Raji (cell line): ENCODE results near the gene NOVA2.

Experiments
- POLR2A ChIP-seq: IDR thresholded peaks from 2 replicates; pipeline ENCODE4 v1.6.1; 2011; ENCODE audit warnings: low read depth, low read length, control low read depth; ENCODE audit not compliant: insufficient read depth

Gene NOVA2

DNA sequence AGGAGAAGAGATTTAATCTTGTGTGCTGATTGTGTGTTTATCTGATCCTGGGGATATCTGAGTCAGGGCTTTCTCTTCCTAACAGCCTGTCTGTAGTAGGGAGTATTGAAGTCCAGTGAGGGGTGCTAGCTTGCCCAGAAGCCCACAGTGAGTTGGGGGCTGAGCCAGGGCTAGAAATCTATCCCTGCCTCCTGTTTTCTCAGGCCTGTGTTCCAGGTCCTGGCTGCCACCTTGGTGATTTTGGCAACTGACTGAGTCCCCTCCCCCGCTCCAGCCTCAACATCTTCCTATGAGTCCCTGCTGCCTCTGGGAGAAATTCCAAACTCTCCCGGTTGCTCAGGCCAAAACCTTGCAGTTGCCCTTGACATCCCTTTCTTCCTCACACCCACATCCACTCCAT lies 7.7 kb upstream of the NOVA2 start:
- no peak for TF ChIP-seq POLR2A

DNA sequence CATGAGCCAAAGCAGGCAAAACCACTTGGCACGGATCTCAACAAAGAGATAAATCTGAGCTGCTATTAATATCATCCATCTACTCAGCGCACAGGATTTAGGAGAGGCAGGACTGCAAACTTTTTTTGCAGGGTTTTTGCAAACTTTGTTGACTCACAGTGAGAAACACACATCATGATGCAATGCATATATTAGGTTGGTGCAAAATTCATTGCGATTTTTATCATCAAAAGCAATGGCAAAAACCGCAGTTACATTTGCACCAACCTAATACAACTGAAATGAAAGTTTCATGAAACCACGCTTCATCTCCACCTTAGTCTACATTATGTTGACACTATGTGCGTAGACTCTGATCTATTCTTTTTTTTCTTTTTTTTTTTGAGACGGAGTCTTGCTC lies 4.5 kb upstream of the NOVA2 start:
- no peak for TF ChIP-seq POLR2A

DNA sequence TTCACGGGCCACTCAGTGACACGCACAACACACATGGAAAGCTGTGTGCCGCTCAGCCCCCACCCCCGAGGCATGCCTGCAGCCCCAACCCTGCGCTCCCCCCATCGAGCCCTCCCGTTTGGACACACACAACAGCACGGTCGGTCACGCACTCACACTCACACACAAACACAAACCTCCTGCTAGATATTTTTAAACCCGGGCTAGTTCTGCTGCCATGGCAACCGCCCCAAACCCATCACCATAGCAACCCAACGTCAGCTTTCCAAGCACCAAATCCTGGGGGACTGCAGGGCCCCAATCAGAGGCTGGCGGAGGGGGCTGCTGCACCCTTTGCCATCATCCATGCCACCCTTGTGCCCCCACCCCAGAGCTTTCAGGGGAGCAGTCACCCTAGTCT lies 2.5 kb upstream of the NOVA2 start:
- no peak for TF ChIP-seq POLR2A

DNA sequence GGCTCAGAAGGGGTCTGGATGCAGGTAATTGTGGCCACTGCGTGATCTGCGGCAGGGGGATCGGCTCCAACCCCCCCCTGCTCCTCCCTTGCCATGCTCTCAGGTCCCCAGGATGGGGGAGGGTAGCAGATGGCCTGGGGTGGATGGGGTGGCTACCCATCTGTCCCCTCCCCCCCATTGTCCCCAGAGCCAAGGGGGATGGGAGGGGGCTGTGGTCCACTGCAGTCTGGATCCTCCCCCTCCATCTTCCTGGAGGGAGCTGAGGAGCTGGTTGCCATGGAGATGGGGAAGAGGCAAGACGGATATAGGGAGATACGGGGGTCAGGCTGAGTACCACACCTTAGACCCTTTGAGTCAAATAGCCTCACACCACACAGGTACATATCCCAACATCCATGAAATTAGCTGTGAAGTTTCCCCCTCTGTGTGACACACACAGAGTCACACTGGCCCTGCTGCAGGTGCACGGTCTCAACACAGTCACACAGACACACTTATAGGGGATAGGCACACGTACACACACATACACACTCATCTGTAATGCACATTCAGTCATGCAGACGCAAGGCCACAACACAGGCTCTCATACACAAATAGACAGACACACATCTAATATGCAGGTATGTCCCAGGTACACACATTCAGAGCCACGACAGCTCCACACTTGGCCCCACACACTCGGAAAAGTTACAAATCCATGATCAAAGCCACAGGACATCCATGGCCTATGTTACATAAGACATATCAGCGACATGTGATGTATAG lies 1.8 kb upstream of the NOVA2 start:
- no peak for TF ChIP-seq POLR2A

DNA sequence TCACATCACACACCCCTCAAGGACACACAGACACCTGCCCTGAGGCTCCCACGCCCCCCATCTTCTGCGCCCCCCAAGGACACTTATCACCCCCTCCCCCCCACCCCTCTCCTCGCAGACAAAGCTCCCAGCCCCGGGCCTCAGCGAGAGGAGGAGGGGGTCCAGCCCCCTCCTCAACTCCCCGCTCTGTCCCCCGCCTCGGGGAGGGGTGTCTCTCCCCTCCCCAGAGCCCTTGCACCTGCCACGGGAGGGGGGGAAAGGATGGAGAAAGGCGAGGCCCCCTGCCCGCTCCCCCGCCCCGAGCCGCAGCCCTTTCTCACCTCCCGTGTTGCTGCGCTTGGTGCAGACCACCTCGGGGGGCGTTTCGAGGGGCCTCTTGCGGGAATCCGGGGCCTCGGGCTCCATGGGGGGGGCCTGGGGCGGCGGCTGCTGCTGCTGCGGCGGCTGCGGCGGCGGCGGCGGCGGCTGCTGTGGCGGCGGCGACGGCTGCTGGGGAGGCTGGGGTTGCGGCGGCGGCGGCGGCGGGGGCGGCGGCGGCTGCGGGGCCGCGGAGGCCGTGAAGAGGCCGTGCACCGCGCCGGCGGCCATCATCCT lies 621 bp downstream of the NOVA2 start:
- TF ChIP-seq POLR2A = no peak

DNA sequence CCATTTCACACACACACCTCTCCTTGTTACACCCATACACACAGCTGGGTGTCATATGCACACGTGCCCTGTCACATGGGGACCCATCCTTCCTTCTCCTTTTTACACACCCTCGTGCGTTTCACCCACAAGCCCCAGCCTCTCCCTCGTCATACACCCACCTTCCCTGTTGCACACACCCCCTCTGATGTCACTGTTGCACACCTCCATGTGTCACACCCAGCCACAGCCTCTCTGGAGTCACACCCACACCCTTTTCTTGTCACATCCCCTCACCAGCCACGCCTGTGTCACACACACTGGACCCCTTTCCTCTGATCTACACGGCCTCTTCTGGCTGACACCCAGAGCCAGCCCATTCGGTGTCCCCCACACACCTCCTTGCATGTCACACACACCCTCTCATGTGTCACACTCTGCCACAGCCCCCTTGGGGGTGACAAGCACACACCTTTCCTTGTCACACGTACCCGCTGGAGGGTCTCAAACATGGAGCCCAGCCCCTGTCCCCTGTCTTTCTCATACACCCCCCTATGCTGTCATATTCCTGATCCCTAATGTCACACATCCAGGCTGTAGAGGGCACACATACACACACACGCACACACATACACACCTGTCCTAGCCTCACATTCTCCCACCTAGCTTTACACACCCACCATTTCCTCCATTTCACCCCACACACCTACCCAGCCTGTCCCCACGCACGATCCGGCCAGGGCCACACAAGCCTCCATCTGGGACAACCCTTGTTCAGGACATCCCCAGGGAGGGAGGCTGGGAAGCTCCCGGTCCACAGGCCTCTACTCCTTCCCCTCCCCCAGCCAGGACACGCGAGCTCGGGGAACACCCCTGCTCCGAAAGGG lies 1.4 kb downstream of the NOVA2 start:
- TF ChIP-seq POLR2A = no peak

DNA sequence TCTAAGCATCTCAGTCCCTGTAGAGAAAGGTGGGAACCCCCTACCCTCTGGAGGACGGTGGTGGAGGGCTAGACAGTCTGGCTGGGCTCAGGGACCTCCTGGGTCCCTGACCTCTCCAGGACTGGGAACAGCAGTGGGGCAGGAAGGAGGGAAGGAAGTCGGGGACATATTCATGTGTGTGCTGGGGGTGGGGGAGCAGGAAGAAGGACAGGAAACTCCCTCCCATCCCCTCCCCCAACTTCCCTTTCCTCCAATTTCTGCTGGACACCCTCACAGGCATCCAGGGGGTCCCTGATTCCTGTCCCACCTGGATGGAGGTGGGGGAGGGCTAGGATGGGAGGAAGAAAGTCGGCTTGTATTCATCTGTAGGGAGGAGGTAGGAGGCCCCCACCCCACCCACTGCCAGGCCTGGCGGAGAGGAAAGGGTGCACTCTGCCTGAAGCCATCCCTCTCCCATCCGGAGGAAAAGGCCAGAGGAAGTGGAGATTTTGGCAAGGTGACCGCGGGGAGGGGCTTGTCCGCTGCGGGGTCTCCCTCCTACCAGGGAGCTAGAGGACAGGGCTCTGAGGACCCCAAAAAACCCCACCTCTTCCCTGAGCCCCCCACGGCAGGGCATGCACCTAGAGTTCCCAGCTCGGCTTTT lies 2.3 kb downstream of the NOVA2 start:
- TF ChIP-seq POLR2A = no peak

DNA sequence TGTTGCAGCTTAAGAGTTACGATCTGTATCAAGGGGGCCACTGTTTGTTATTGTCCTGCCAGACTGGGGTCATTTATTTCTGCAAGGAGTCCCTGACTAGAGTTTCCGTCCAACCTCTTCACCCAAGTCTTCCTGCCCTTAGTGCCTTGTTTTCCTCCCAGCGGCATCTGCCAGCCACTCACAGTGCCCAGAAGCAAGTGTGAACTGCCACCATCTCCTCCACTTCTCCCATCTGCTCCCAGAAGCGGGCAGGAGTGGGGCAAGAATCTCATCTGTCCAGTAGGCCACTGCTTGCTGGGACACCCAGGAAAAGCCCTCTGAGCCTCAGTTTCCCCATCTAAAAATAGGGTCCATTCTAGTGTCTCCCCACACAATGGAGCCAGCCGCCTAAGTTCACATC lies 4.0 kb downstream of the NOVA2 start:
- no peak for TF ChIP-seq POLR2A

DNA sequence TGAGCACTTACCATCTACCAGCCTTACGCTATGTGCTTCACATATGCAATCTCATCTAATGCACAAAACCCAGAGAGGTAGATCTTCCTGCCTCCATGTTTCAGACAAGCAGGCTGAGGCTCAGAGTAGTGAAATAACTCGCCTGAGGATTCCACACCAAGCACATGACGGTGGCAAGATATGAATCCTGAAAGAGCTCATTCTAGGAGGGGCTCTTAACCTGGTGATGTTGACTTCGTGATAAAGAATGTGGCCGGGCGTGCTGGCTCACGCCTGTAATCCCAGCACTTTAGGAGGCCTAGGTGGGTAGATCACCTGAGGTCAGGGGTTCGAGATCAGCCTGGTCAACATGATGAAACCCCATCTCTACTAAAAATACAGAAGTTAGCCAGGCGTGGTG lies 5.0 kb downstream of the NOVA2 start:
- no peak for TF ChIP-seq POLR2A

DNA sequence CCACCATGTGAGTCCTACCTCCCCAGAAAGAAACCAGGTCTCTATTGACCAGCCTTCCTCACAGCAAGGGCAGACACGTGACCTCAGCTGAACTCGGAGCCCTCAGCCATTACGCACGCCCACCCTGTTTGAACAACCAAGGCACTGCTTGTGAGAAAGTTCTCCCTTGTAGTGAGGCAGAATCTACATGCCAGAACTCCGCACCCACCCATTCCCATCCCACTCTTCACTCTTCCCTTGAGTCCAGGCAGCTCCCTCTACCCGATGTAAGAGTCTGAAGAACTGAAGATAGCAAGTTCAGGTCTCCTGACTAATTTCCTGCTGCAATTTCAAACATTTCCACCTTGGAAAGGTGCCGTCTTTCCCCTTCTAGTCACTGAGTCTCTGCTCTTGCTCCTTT lies 6.4 kb downstream of the NOVA2 start:
- TF ChIP-seq POLR2A = no peak

DNA sequence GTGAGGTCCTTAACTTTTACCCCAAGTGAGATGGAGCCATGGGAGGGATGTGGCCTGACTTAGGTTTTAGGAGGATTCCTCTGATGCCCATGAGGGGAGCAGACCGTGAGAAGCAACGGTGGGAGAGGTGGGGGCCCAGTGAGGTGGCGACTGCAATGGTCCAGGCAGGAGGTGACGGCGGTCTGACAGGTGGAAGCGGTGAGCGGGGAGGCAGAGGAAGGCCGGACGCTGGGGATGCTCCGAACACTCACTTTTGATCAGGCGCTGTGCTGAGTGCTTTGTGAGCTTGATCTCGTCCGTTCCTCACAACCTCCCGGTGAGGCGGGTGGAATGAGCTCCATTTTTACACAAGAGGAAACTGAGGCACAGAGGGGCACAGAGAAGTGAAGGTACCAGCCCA lies 11.6 kb downstream of the NOVA2 start:
- no peak for TF ChIP-seq POLR2A

DNA sequence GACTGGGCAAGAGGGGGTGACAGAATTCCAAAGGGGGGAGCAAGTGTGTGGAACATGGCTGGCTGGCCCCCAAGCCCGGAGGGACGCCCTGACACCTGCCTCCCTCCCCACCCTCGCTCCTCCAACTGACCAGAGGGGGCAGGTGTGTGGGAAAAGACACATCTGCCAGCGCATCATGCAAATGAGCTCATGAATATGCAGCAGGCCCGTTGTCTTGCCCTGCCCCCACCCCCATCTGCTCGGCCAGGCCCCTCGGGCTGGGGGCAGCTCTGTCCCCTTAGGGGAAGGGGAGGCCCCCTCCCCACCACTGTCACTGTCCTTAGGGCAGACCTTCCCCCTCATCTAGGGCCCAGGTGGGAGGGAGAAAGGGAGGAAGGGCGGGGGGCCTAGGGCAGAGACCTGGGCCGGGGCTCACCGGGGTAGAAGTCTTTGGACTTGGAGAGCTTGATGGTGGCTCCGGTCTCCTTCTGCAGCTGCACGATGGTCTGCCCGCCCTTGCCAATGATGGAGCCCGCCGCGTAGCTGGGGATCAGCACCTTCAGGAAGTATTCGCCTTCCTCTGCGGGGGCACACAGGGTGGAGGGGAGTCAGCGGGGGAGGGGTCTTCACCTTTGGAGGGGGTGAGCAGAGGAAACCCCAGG lies 12.9 kb downstream of the NOVA2 start:
- TF ChIP-seq POLR2A = no peak

DNA sequence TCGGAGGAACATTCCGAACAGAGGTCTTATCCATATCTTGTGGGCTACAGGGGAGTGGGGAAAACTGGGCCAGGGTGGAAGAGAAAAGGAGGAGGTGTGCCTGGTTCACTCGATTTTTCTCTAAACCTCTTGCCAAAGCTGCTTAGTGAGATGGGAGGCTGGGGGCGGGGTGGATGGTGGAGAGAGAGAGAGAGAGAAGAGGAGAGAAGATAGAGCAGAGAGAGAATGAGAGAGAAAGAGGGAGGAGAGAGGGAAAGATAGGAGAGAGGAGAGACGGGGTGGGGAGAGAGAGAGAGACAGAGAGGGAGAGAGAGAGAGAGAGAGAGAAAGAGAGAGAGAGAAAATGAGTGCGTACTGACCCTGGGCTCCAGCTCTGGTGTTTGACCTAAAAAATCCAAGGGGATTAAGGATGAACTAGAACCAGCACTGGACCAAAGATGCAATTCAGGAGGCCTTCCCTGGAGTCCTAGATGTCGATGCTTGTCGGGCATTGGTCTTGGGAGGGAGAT lies 14.1 kb downstream of the NOVA2 start:
- TF ChIP-seq POLR2A = no peak

DNA sequence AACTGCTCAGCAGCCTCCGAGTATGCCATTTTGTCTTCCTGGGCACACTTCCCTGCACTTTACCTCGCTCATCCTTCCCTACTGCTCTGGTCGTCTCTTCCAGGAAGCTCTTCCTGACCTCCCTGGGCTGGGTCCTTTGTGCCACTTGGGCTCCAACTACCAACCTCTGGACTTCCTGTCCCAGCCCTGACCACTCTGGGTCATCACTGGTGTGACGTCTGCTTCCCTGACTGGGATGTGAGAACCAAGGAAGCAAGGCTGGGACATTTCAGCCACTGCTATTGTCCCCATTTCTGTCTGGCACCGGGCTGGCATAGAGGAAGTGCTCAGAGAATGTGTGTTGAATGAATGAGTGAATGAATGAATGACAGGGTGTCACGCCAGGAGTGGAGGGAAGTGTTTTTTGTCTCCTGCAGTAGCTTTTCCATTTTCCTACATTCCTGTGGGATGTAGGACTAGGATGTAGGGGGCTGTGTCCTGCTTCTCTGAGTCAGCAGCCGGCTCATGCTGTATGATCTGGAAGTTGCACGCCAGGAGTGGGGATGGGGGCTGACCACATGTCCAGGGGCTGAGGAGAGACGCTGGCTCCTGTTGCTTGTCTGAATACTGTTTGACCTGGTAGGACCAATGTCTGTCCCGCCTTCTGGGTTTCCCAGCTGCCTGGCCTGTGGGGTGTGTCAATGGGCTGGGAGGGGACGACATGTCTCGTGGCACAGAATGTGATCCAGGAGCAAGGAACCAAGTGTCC lies 14.7 kb downstream of the NOVA2 start:
- no peak for TF ChIP-seq POLR2A

DNA sequence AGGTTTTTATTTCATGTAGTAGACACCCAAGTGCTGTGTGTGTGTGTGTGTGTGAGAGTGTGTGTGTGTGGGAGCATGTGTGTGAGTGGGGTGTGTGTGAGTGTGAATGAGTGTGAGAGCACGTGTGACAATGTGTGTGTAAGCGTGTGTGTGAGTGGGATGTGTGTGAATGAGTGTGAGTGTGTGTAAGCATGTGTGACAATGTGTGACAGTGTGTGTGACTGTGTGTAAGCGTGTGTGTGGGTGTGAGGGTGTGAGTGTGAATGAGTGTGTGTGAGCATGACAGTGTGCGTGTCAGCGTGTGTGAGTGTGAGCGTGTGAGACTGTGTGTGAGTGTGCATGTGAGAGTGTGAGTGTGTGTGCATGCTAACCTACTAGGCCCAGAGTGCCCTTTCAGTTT lies 15.3 kb downstream of the NOVA2 start:
- TF ChIP-seq POLR2A = no peak
